HFFc6 (cell line): ENCODE results near the gene CACNB1. TPM values are rescaled to one million over a fixed set of nuclear protein-coding genes. Genes with fewer than 3 reads are reported as not detected.

Source experiments
- DNase-seq: peaks from one replicate; pipeline ENCODE4 v3.0.0-alpha.2; 2018
- H3K27ac Mint-ChIP-seq: 2 replicates; pipeline ENCODE4 v1.8.0; 2020; ENCODE audit warnings: mild to moderate bottlenecking, mixed read lengths
- H3K27me3 Mint-ChIP-seq: 2 replicates; pipeline ENCODE4 v1.8.0; 2021; ENCODE audit warnings: mild to moderate bottlenecking, moderate library complexity, mixed read lengths; ENCODE audit not compliant: insufficient read depth
- H3K36me3 Mint-ChIP-seq: 2 replicates; pipeline ENCODE4 v1.8.0; 2021; ENCODE audit warnings: low read depth, mixed read lengths
- H3K4me1 Mint-ChIP-seq: 2 replicates; pipeline ENCODE4 v1.8.0; 2020; ENCODE audit warnings: low read depth, mixed read lengths
- H3K4me3 Mint-ChIP-seq: 2 replicates; pipeline ENCODE4 v1.8.0; 2020; ENCODE audit warnings: mild to moderate bottlenecking, moderate library complexity, mixed read lengths
- H3K9me3 Mint-ChIP-seq: 2 replicates; pipeline ENCODE4 v1.8.0; 2020; ENCODE audit warnings: mild to moderate bottlenecking, mixed read lengths
- CTCF ChIP-seq: fragments of 200-600 bp; sonication (generic); IDR thresholded peaks from 2 replicates; pipeline ENCODE4 v1.5.0; 2021; ENCODE audit warnings: antibody characterized with exemption, mild to moderate bottlenecking
- total RNA-seq, 6 experiments: library from RNA; stranded (reverse); fragmentation: NEBNext Ultra II Directional; extraction: Animal tissue kit (Norgen Biotek cat#: 25700); gene quantifications; 2 replicates in 1 of 6; 3 replicates in 5 of 6; pipeline ENCODE4 v1.2.3, GENCODE V29; 2021

CACNB1 gene
- total RNA-seq, 6 experiments from 2014 or later: 5.1 to 7.0 (median 6.1) TPM

GRCh38 chr17:39193346-39193745 is 4.1 kb downstream of the CACNB1 start:
- no peak for DNase-seq
- peaks cover 31% of the 10 kb centered on the region for H3K4me1 Mint-ChIP-seq

GRCh38 chr17:39192901-39193300 is 4.6 kb downstream of the CACNB1 start:
- H3K27me3 Mint-ChIP-seq: no peaks in the 10 kb centered on the region; the same call in 1 of the 2 replicates
- no peak overlapping the region for H3K27ac Mint-ChIP-seq
- DNase-seq: no peak
- no peaks in the 10 kb centered on the region for H3K9me3 Mint-ChIP-seq
- peaks cover 27% of the 10 kb centered on the region for H3K4me1 Mint-ChIP-seq
- no peak for TF ChIP-seq CTCF
- peaks cover 11% of the 10 kb centered on the region; the same call in 1 of the 2 replicates for H3K36me3 Mint-ChIP-seq
- no peak overlapping the region for H3K4me3 Mint-ChIP-seq

More at GRCh38 chr17:39193346-39193745, 4.1 kb downstream of the CACNB1 start:
- Mint-ChIP-seq H3K4me3 (no peak overlapping the region), H3K27me3 (no peaks in the 10 kb centered on the region; the same call in 1 of the 2 replicates), H3K27ac (no peak overlapping the region), H3K36me3 (peaks cover 11% of the 10 kb centered on the region; the same call in 1 of the 2 replicates), H3K9me3 (no peaks in the 10 kb centered on the region)
- no peak for TF ChIP-seq CTCF

GRCh38 chr17:39191750-39192510 is 5.5 kb downstream of the CACNB1 start:
- Mint-ChIP-seq H3K27ac (no peak overlapping the region), H3K27me3 (no peaks in the 10 kb centered on the region; the same call in 1 of the 2 replicates), H3K36me3 (peaks cover 11% of the 10 kb centered on the region; the same call in 1 of the 2 replicates), H3K4me1 (peaks cover 26% of the 10 kb centered on the region), H3K4me3 (no peak overlapping the region), H3K9me3 (no peaks in the 10 kb centered on the region)
- TF ChIP-seq CTCF: no peak
- DNase-seq: no peak

GRCh38 chr17:39187152-39187830 is 10.2 kb downstream of the CACNB1 start:
- no peak for TF ChIP-seq CTCF
- DNase-seq: no peak
- Mint-ChIP-seq H3K36me3 (peaks cover 15% of the 10 kb centered on the region), H3K27ac (no peak overlapping the region), H3K9me3 (no peaks in the 10 kb centered on the region), H3K27me3 (no peaks in the 10 kb centered on the region; the same call in 1 of the 2 replicates), H3K4me3 (no peak overlapping the region), H3K4me1 (no peaks in the 10 kb centered on the region)

GRCh38 chr17:39186481-39187002 is 10.9 kb downstream of the CACNB1 start:
- DNase-seq: no peak
- Mint-ChIP-seq H3K4me1 (no peaks in the 10 kb centered on the region), H3K4me3 (no peak overlapping the region), H3K27me3 (no peaks in the 10 kb centered on the region), H3K9me3 (no peaks in the 10 kb centered on the region), H3K36me3 (peaks cover 13% of the 10 kb centered on the region), H3K27ac (no peak overlapping the region)
- TF ChIP-seq CTCF: no peak
